ENCODE results near the gene FAM120A.

- no peak for TF ChIP-seq CTCF (IDR thresholded peaks at IDR 0.05)
- TF ChIP-seq POLR2A (IDR thresholded peaks at IDR 0.05): no peak
- TF ChIP-seq EP300 (IDR thresholded peaks at IDR 0.05): no peak
Measured at GRCh38 chr9:93555370-93555769, 103.9 kb downstream of the FAM120A start.
